Measurements from ENCODE around the gene ACP7.

DNA sequence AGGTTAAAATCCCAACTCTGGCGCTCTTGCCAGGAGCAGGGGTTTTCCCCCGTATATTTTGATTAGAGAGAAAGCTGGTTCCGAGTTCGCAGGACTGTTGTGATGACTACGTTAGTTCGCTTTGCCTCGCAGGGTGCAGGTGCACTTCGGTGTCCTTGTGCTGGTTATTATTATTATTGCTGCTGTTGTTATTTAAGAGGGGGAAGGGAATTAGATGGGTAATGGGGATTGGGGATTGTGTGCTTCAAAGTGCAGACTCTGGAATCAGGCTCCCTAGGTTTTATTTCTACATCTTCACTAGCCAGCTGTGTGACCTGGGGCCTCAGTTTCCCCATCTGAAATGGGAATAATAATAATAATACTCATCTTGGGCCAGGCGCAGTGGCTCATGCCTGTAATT is 15.2 kb downstream of the ACP7 start:
- TF ChIP-seq, protein P1, sequence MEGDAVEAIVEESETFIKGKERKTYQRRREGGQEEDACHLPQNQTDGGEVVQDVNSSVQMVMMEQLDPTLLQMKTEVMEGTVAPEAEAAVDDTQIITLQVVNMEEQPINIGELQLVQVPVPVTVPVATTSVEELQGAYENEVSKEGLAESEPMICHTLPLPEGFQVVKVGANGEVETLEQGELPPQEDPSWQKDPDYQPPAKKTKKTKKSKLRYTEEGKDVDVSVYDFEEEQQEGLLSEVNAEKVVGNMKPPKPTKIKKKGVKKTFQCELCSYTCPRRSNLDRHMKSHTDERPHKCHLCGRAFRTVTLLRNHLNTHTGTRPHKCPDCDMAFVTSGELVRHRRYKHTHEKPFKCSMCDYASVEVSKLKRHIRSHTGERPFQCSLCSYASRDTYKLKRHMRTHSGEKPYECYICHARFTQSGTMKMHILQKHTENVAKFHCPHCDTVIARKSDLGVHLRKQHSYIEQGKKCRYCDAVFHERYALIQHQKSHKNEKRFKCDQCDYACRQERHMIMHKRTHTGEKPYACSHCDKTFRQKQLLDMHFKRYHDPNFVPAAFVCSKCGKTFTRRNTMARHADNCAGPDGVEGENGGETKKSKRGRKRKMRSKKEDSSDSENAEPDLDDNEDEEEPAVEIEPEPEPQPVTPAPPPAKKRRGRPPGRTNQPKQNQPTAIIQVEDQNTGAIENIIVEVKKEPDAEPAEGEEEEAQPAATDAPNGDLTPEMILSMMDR (conservative IDR thresholded peaks at IDR 0.05) = no peak
- no peak for TF ChIP-seq EZH2 (IDR thresholded peaks at IDR 0.05; ENCODE audit: low read depth)

All from PC-9 (cell line).